Fibroblast of mammary gland (primary cell): ENCODE measurements around the gene INPP5A.

Source experiments
- DNase-seq: peaks from one replicate; pipeline ENCODE4 v3.0.0-alpha.2; 2010; ENCODE audit warnings: low read depth
- H3K4me3 ChIP-seq: 2 replicates; pipeline ENCODE4 v1.5.1; 2011; ENCODE audit warnings: low read depth, mild to moderate bottlenecking, low read length, moderate library complexity; ENCODE audit not compliant: control insufficient read depth
- TF ChIP-seq, protein P1 (sequence below): conservative IDR thresholded peaks from 2 replicates; pipeline ENCODE4 v1.5.1; 2011; ENCODE audit warnings: low read depth, low read length, inconsistent platforms; ENCODE audit not compliant: control insufficient read depth, insufficient read depth

INPP5A gene

DNA sequence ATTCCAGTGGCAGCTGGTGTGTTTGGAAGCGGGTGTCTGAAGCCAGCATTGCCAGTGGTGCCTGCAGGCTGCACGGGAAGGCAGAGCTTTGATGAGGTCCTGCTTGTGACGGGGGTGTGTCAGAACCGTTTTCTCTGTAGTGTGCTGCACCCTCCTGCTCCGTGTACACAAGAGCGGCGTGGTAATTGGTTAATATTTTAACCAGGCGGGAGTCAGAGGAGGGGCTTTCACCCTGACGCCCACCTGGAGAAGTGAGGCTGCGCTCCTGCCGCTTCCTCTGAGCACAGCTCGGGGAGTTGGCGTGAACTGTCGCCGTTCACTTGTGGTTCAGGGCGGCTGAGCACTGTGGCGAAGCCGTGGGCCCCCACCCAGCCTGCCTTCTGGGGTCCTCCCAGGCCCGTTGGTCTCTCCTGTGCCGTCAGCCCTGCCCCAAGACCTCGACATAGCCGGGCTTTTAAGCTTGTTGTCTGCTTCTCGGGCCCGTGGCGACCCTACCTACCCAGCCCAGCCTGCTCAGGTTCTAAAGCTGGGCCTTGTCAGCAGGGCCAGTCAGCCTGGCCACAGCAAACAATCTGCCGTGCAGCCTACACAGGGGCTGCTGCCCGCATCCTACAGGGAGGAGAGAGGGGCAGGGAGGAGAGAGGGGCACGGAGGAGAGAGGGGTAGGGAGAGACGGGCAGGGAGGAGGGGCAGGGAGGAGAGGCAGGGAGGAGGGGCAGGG lies 236.8 kb downstream of the INPP5A start:
- no peak for DNase-seq
- TF ChIP-seq, protein P1, sequence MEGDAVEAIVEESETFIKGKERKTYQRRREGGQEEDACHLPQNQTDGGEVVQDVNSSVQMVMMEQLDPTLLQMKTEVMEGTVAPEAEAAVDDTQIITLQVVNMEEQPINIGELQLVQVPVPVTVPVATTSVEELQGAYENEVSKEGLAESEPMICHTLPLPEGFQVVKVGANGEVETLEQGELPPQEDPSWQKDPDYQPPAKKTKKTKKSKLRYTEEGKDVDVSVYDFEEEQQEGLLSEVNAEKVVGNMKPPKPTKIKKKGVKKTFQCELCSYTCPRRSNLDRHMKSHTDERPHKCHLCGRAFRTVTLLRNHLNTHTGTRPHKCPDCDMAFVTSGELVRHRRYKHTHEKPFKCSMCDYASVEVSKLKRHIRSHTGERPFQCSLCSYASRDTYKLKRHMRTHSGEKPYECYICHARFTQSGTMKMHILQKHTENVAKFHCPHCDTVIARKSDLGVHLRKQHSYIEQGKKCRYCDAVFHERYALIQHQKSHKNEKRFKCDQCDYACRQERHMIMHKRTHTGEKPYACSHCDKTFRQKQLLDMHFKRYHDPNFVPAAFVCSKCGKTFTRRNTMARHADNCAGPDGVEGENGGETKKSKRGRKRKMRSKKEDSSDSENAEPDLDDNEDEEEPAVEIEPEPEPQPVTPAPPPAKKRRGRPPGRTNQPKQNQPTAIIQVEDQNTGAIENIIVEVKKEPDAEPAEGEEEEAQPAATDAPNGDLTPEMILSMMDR = no peak
- H3K4me3 ChIP-seq = no peak overlapping the region

DNA sequence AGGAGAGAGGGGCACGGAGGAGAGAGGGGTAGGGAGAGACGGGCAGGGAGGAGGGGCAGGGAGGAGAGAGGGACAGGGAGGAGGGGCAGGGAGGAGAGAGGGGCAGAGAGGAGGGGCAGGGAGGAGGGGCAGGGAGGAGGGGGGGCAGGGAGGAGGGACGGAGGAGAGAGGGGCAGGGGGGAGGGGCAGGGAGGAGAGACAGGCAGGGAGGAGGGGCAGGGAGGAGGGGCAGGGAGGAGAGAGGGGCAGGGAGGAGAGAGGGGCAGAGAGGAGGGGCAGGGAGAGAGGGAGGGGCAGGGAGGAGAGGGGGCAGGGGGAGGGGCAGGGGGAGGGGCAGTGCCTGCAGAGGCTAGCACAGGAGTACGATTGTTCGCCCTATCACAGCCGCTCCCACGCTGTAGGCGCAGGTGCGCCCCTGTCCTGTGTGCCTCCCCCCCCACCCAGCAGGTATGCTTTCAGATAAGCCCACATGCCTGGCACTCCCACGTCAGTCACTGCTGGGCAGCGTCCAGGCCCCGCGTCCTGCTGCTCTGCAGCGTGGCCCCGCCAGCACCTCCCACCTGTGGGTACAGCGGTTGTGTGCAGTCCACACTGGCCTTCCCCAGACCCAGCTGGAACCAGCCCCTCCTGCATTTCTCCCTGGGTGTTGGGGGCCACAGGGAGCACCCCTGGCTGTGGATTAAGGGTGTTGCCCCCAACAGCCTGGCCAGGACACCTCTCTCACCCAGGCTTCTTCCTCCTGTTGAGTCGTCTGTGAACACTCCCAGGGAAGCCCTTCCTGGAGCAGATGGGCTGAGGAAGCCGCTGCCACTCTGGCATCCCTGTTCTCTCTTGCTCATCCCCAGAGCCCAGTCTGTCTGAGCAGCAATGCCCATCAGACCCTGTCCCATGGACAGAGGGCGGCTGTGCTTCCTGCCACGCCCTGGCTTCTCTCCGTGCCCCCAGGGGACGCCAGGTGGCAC lies 237.6 kb downstream of the INPP5A start:
- no peak overlapping the region for H3K4me3 ChIP-seq
- TF ChIP-seq, protein P1 = no peak
- no peak for DNase-seq

DNA sequence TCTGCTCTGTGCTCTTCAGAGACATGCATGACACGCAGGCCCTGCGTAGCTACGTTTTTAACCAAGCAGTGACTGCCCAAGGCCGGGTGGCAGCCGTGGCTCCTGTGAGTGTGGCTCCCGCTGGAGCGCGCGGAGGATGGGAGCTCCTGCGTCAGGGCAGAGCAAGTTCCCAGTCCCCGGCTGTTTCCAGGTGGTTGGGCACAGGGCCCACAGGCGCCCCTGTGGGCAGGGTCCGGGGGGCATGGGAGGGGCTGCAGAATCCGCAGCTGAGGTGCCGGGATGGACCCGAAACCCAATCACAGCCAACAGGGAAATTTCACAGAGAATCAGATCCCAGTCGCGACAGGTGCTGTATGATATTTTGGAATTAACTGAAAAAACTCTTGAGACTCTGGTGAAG lies 238.6 kb downstream of the INPP5A start:
- TF ChIP-seq, protein P1 = no peak
- no peak for DNase-seq

DNA sequence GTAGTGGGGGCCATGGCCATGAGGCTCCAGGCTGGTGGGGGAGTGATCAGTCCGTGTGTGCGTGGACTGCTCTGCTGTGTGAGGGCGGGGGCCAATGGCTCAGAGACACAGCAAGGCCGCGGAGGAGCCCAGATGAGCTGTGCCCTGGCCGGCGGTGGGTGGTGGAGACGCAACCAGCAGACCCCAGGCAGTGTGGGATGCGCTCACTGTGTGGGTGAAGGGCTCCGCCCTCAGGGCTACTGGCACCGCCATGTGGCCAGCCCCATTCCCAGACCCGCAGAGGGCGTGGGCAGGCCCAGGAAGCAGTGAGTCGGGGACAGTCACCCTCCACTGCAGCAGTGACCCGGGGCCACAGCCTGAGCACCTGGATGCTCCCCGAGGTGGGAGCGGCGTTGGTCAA lies 239.2 kb downstream of the INPP5A start:
- TF ChIP-seq, protein P1 = no peak
- DNase-seq = no peak
- no peak overlapping the region for H3K4me3 ChIP-seq

More for the DNA sequence above, 238.6 kb downstream of the INPP5A start:
- no peak overlapping the region for H3K4me3 ChIP-seq

DNA sequence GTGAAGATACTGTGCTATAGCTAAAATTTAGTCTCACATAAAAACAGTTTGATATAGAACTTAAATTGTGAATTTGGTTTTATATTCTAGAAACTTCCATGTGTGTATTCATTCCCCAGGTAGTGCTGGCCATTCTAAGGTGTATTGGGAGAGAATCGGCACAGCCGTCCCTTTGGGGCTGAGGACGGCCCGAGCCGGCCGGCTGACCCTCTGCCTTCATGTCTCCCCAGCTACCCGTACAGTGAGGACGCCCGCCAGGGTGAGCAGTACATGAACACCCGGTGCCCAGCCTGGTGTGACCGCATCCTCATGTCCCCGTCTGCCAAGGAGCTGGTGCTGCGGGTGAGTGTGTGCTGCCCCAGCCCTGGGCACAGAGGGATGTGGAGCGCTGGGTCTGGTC lies 239.9 kb downstream of the INPP5A start:
- no peak overlapping the region for H3K4me3 ChIP-seq
- TF ChIP-seq, protein P1 = no peak
- DNase-seq = no peak

DNA sequence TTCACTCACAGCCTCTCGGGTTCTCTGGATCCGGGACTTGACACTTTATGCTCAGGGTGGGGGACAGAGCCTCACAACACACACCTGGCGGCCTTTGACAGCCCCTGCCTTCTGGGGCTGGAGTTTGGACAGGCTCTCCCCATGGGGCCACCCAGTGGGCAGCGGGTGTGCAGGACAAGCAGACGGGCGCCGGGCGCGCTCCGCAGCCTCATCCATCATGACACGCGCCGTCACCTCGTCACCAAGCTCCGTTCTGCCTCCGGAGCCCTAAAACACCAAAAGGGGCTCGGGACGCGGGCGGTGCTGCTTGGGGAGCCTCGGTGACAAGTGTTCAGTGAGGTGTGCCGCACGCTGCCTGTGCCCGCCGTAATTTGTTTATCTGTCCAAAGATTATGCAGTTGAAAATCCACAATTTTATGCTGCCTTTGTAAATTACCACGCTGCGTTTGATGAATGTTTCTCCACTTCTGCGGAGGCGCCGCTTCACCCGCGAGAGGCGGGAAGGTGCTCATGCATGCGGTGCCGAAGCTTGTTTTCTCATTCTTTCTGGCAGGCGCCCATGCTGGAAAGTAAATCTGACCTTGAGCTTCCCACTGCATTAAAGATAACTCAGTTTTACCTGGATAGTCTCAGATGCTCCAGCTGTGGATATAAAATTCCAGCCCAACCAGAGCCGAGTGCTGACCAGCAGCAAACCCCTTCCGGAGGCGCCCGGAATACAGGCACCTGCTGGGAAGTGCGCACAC lies 242.1 kb downstream of the INPP5A start:
- no peak for DNase-seq
- TF ChIP-seq, protein P1 = no peak
- no peak overlapping the region for H3K4me3 ChIP-seq
